SK-N-MC (cell line): ENCODE results near the gene SPATA31C1.

Experiments
- EZH2 ChIP-seq: fragments of 200-600 bp; sonication (generic); IDR thresholded peaks from one replicate; pipeline ENCODE4 v1.6.1; 2017; ENCODE audit warnings: antibody characterized with exemption
- FOXP2 ChIP-seq: optimal IDR thresholded peaks from 2 replicates; pipeline ENCODE3; 2011; ENCODE audit warnings: mild to moderate bottlenecking, moderate library complexity; ENCODE audit not compliant: insufficient read depth; ENCODE audit errors: extremely low read length, control extremely low read depth
- POLR2AphosphoS5 ChIP-seq: IDR thresholded peaks from 2 replicates; pipeline ENCODE4 v1.6.1; 2012; ENCODE audit warnings: mild to moderate bottlenecking, low read depth, low read length, borderline replicate concordance

DNA sequence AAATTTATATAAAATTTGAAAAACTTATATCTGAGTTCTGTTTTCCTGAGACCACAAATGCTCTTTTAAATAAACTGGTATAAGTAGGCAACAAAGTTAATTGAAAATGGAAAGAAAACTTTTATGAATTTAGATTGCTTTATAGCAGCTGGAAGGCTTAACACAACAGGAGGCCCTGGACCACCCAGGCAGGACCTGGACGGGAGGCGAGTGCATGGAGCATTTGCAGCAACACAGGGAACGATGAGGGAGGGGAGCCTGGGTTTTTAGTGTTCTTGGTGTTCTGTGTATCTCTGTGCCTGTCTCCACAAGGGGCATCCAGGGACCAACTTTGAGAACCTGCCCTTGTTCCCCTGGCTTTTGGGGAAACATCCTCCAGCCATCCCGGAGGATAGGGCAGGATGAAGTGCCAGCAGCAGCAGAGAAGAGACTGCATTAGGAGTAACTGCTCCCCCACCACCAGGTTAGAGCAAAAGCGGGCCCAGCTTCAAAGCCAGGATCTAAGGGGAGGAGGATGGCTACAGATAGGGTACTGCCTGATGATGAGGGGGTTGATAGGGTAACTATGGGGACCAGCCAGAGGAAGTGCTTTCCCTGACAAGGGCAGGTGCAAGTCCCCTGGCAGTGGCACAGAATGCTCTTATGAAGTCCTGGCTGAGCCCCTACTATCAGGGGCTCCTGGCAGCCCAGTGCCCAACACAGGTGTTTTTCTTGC, 41.8 kb upstream of the SPATA31C1 start:
- TF ChIP-seq POLR2AphosphoS5: no peak
- TF ChIP-seq EZH2: no peak
- TF ChIP-seq FOXP2: no peak
